HG03039 (cell line): ENCODE measurements around the gene CD300E.

Experiments
- ATAC-seq: cut with Tn5 transposase; IDR thresholded peaks from one replicate; pipeline ENCODE4 v1.9.1; 2021; ENCODE audit warnings: mild to moderate bottlenecking, moderate library complexity; ENCODE audit not compliant: unreplicated experiment

CD300E gene

DNA sequence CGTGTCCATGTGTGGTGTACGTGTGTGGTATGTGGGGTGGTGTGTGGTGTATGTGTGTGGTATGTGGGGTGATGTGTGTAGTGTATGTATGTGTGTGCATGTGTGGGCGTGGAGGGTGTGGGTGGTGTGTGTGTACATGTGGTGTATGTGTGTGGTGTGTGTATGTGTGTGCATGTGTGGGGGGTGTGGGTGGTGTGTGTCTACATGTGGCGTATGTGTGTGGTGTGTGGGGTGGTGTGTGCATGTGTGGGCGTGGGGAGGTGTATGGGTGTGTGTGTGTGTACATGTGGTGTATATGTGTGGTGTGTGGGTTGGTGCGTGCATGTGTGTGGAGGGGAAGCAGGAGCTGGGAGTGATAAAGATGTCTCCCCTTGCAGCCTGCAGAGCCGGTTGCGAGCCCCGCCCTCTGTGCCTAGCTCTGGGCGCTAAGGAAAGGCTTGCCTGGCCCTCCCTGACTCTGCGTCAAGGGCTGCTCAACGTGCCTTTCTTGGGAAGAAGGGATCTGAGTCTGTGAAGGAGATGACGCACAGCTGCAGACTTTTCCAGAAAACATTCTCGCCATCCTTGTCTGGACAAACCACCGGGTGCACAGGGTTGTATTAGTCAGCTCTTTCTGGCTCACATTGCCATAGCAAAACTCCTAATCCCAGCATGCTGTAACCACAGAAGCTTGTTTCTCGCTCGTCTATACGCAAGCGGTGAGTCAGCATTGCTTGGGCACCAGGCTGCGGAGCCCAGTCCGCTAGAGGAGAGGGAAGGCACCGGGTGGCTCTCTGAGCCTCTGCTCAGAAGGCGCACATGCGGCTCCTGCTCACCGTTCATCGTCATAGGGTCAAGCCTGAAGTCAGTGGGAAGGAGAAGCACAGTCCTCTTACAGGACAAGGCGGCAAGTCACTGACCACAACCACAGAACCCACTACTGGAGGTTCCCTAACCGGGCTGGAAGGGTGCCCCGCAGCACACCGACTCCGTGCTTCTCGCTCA lies 54.2 kb downstream of the CD300E start:
- ATAC-seq, result no peak

DNA sequence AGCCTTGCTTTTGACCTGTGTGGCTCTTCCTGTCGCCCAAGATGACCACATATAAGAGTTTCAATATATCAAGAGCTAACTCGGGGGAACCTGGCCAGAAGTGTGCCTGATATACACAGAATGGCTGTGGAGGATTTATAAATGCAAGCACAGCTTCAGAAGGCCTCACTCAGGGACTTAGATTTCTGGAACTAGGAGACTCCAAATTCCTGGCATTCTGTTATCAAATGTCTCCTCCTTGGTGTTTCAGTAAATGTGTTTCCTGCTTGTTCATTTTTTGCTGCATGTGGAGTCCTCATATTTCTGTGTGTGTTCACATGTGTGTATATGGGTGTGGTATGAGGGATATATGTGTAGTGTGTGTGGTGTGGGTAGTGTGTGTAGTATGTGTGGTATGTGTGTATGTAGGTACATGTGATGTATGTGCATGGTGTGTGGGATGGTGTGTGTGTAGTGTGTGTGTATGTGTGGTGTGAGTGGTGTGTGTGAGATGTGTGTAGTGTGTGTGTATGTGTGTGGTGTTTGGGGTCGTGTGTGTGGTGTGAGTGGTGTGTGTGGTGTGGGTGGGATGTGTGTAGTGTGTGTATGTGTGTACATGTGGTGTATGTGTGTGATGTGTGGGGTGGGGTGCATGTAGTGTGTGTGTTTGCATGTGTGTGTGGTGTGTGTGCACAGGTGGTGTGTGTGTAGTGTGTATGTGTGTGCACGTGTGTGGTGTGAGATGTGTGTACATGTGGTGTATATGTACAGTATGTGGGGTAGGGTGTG lies 55.2 kb downstream of the CD300E start:
- ATAC-seq, result no peak

DNA sequence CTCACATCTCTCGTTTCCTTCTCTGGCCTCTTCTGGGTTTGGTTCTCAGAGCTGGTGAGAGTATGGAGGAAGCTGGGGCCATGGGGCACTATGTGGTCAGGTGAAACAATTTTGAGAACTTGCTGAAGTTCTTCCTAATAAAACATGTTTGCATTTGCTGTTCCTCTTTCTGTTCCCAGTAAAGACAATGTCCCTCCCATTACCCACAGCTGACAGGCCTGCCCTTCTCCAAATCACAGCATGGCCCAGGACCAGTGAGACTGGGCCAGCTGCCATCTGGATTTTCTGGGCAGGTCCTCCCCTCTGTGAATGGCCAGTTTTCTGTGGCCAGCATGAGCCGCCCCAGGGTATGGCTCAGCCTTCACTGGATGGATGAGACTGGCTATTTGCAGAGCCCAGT lies 56.1 kb downstream of the CD300E start, which contains the start of gene CD300H:
Gene CD300H (minus strand): TSS at position 113 of the 400 bp plus-strand sequence.
- ATAC-seq, result no peak

DNA sequence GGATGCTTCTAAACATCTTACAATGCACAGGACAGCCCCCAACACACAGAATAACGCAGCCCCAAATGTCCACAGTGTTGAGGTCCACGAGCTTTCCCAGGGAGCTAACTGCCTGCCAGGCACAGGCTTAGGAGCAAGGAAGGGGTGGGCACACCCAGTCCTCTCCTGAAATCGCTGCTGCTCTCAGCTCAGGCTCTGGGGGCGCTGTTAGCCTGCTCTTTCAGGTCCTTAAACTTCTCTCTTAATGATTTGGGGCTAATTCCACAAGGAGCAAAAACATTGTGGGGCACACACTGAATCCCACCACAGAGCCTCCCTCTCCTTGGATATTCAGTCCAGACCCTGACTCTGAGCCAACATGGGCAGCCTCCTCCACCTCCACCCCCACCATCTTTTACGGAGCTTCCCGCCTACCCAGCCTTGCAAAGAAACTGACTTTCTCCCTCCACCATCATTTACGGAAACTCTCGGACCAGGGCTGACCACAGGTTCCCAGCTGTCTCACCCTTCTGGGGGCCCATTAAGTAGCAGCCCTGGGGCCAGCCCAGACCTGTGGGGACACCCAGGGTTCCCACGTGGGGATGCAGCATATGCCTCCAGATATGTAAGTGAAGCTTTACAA lies 57.3 kb downstream of the CD300E start:
- no peak for ATAC-seq

DNA sequence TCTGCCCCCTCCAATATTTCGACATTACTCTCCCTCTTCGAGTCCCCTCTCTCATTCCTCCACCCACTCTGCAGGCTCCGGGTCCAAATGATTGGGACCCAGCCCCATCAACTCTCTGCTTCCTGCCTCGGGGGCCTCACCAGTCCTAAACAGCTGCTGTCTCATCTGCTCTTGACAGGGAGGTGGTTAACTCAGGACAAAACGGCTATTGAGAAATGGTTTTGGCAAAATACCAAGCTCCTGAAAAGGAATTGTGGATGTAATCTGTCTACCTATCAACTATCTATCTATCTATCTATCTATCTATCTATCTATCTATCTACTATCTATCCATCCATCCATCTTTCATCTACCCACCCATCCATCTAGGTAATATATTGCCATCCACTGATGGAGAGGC lies 58.4 kb downstream of the CD300E start:
- no peak for ATAC-seq

DNA sequence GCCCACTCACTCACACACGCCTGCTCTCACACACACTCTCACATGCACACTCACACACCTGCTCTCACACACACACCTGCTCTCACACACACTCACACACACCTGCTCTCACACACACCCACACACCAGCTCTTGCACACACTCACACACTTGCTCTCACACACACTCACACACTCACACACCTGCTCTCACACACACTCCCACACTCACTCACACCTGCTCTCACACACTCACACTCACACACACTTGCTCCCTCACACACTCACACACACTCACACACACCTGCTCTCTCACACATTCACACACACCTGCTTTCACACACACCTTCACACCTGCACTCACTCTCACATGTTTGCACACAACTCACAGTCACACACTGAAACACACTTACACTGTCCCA lies 60.2 kb downstream of the CD300E start:
- ATAC-seq, result no peak

DNA sequence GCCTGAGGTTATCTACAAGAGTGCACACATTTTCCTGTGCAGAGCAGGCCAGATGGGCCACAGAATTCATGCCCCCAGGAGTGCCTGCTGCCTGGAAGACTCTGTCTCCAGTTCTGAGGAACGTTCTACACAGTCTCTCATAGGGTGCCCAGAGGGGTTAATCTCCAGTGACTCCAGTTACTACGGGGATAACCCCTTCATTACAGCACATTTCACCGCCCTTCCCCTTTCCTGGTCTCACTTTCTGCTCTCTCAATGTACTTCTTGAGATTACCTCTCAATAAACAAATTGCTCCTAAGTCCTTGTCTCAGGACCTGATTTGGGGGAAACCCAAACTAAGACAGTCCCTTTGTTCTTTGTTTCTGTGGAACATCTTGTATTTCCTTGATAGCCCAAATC lies 62.0 kb downstream of the CD300E start:
- ATAC-seq, result no peak
